Stimulated activated CD8-positive, alpha-beta memory T cell treated with anti-CD3 and anti-CD28 coated beads, Interleukin-4, amount 100 ng/mL, for 4 hours (primary cell): ENCODE results near the gene ZFYVE16.
"Not testable (repeated sequence)": the region's sequence is repeated elsewhere in the genome, so short reads cannot be mapped to it uniquely, and the experiment has no call there.

Experiments used
- DNase-seq, 2 donors: peaks; one replicate each; pipeline ENCODE4 v3.0.0-alpha.2; 2020; ENCODE audit warnings: low read depth in 2 of 2, low spot score in 1 of 2

Gene ZFYVE16

GRCh38 chr5:80409367-80409966 is 1.6 kb downstream of the ZFYVE16 start:
- no peak for DNase-seq

- no peak for DNase-seq
These were observed 3.8 kb downstream of the ZFYVE16 start for GRCh38 chr5:80411589-80412219.

- no peak for DNase-seq
These were observed 6.2 kb downstream of the ZFYVE16 start for GRCh38 chr5:80414113-80414512.

GRCh38 chr5:80417973-80418372 is 10.1 kb downstream of the ZFYVE16 start:
- no peak for DNase-seq

GRCh38 chr5:80424365-80424764 is 16.5 kb downstream of the ZFYVE16 start:
- not testable (repeated sequence) for DNase-seq

- no peak for DNase-seq
These were observed 27.6 kb downstream of the ZFYVE16 start for GRCh38 chr5:80435476-80435875.

GRCh38 chr5:80437326-80437725 is 29.5 kb downstream of the ZFYVE16 start:
- DNase-seq = no peak

- no peak for DNase-seq
These were observed 30.9 kb downstream of the ZFYVE16 start for GRCh38 chr5:80438739-80439138.

GRCh38 chr5:80439213-80439612 is 31.3 kb downstream of the ZFYVE16 start:
- no peak for DNase-seq

- DNase-seq = no peak
These were observed 34.9 kb downstream of the ZFYVE16 start for GRCh38 chr5:80442742-80443141.

GRCh38 chr5:80453366-80453765 is 45.5 kb downstream of the ZFYVE16 start:
- no peak for DNase-seq

GRCh38 chr5:80463269-80463668 is 55.4 kb downstream of the ZFYVE16 start:
- no peak for DNase-seq

GRCh38 chr5:80466669-80467485 is 59.0 kb downstream of the ZFYVE16 start:
- DNase-seq = no peak

GRCh38 chr5:80468131-80468530 is 60.3 kb downstream of the ZFYVE16 start:
- DNase-seq = no peak

GRCh38 chr5:80470631-80471030 is 62.8 kb downstream of the ZFYVE16 start:
- DNase-seq = not testable (repeated sequence)

GRCh38 chr5:80474929-80475328 is 67.1 kb downstream of the ZFYVE16 start:
- DNase-seq = no peak

- DNase-seq = no peak
These were observed 71.8 kb downstream of the ZFYVE16 start for GRCh38 chr5:80479713-80480112.

GRCh38 chr5:80480354-80480753 is 72.5 kb downstream of the ZFYVE16 start:
- DNase-seq = no peak

GRCh38 chr5:80481019-80481893 is 73.4 kb downstream of the ZFYVE16 start:
- DNase-seq = no peak

GRCh38 chr5:80482578-80482977 is 74.7 kb downstream of the ZFYVE16 start:
- no peak for DNase-seq

GRCh38 chr5:80483636-80484232 is 75.9 kb downstream of the ZFYVE16 start:
- DNase-seq = no peak
